Psoas muscle (tissue), 8 donors: ENCODE results near the gene FAM20A. TPM values are rescaled to one million over a fixed set of nuclear protein-coding genes. Genes with fewer than 3 reads are reported as not detected.

Source experiments
- ATAC-seq, 4 donors: fragments of 200-7000 bp; cut with Tn5 transposase; one replicate each; pipeline ENCODE4 v1.9.1; 2020; ENCODE audit warnings: moderate library complexity in 3 of 4, mild to moderate bottlenecking in 2 of 4
- DNase-seq, 2 donors: peaks; one replicate each; pipeline ENCODE4 v3.0.0-alpha.2; 2020
- H3K27ac ChIP-seq: fragments of 200-600 bp; one replicate; pipeline ENCODE4 v1.8.0; 2022
- H3K27me3 ChIP-seq, 3 donors: fragments of 200-600 bp in 1 of 3; one replicate each; pipeline versions ENCODE4 v1.6.1 to v1.8.0; 2013 to 2022; ENCODE audit warnings: low read length in 2 of 3, mild to moderate bottlenecking in 2 of 3, moderate library complexity in 1 of 3; ENCODE audit not compliant: insufficient read depth in 3 of 3
- H3K36me3 ChIP-seq, 2 donors: fragments of 200-600 bp in 1 of 2; one replicate each; pipeline versions ENCODE4 v1.6.1 to v1.8.0; 2013 to 2022; ENCODE audit warnings: low read depth in 1 of 2, mild to moderate bottlenecking in 1 of 2, moderate library complexity in 1 of 2; ENCODE audit not compliant: insufficient read depth in 1 of 2
- H3K4me1 ChIP-seq: fragments of 200-600 bp; one replicate; pipeline ENCODE4 v1.8.0; 2022
- H3K4me3 ChIP-seq: fragments of 200-600 bp; one replicate; pipeline ENCODE4 v1.8.0; 2022; ENCODE audit warnings: mild to moderate bottlenecking
- H3K9me3 ChIP-seq: fragments of 200-600 bp; one replicate; pipeline ENCODE4 v1.8.0; 2022
- CTCF ChIP-seq: fragments of 200-600 bp; IDR thresholded peaks from one replicate; pipeline ENCODE4 v1.8.0; 2022; ENCODE audit warnings: antibody characterized with exemption
- WGBS, 3 donors: extraction: QIAGEN DNeasy Blood & Tissue Kit; methylation state at CpG; one replicate each; pipeline versions ENCODE4 v1.1.6 to v1.1.7; 2013; 5-methylcytosine and 5-hydroxymethylcytosine counted together
- intact Hi-C, 2 donors: fragments of 100-400 bp; cut with DNase I; formaldehyde crosslinking; loops; one replicate each; pipeline versions ENCODE4 v1.11.0 to v1.14.2; 2022
- polyA plus RNA-seq, 3 donors: library from polyadenylated mRNA; stranded (reverse); fragments of 200-250 nt; gene quantifications; one replicate each; pipeline ENCODE4 v1.2.3, GENCODE V29; 2013
- total RNA-seq, 4 donors: library from RNA; stranded (reverse); fragmentation: NEBNext Ultra II Directional in 2 of 4; extraction: Animal tissue kit (Norgen Biotek cat#: 25700) in 2 of 4; gene quantifications; one replicate each; pipeline versions ENCODE4 v1.2.1 to v1.2.4, GENCODE V29; 2021 to 2023
- donor health status: healthy with polysubstance abuse.
- donor health status: DM: no; HTN: no; CAD: no; lungs with moderate emphysema.
- donor health status: Bipolar disorder and iron deficiency.
- donor health status: healthy.
- donor health status: DM: yes; HTN: yes; CAD: no.
- donor health status: DM: no; HTN: no; CAD: no.
- donor health status: DM: no; HTN: no; CAD: no.
- donor health status: DM: yes; HTN: yes; CAD: no.

FAM20A gene
- total and polyA plus RNA-seq, 7 donors, result 0.83 to 7.1 (median 1.8) TPM

- Histone ChIP-seq H3K4me1 (peaks cover 48% of the 10 kb centered on the region), H3K4me3 (peak overlapping the region; percentile 90), H3K27me3 (no peaks in the 10 kb centered on the region), H3K36me3 (peaks cover 17 to 77% of the 10 kb centered on the region in 2 donors), H3K27ac (peak overlapping the region; percentile 98), H3K9me3 (no peaks in the 10 kb centered on the region)
- no peak for TF ChIP-seq CTCF
- ATAC-seq (peak; percentile 30 to 52 (median 42)), DNase-seq (no peak)
- WGBS, 3 donors, result 16 to 39% (median 24%) methylated on average over 1 of the region's 1 CpG
- intact Hi-C loops, result no loop called here
These were observed 84.4 kb downstream of the FAM20A start for GRCh38 chr17:68516732-68517131.

- DNase-seq (no peak), ATAC-seq (no peak)
- H3K36me3 ChIP-seq, result peaks cover 17 to 63% of the 10 kb centered on the region in 2 donors
- WGBS, 3 donors, result 11 to 26% (median 15%) methylated on average over 15 of the region's 15 CpGs
- H3K27me3 ChIP-seq, result no peaks in the 10 kb centered on the region
- peak overlapping the region; percentile 90 for H3K4me3 ChIP-seq
- H3K4me1 ChIP-seq, result peaks cover 41% of the 10 kb centered on the region
- intact Hi-C loops, result loop anchor here (5.0 kb wide), 2 partner anchors 53 to 58 kb away; partner anchors contain the start of gene WIPI1 (in 1 of the 2)
- no peak for TF ChIP-seq CTCF
- H3K9me3 ChIP-seq, result no peaks in the 10 kb centered on the region
- peak overlapping the region; percentile 98 for H3K27ac ChIP-seq
These were observed 86.1 kb downstream of the FAM20A start for GRCh38 chr17:68514831-68515635.

- no peak for TF ChIP-seq CTCF
- ATAC-seq (no peak), DNase-seq (no peak)
- intact Hi-C loops, result loop anchor here (5.0 kb wide), 2 partner anchors 52 to 57 kb away; partner anchors contain the start of gene WIPI1 (in 1 of the 2)
- no peaks in the 10 kb centered on the region for H3K9me3 ChIP-seq
- no peaks in the 10 kb centered on the region for H3K27me3 ChIP-seq
- peaks cover 38% of the 10 kb centered on the region for H3K4me1 ChIP-seq
- H3K36me3 ChIP-seq, result peaks cover 11 to 52% of the 10 kb centered on the region in 2 donors
- 6 to 10% (median 6%) methylated on average over 3 of the region's 3 CpGs for WGBS, 3 donors
- H3K27ac ChIP-seq, result peak overlapping the region; percentile 98
- peak overlapping the region; percentile 90 for H3K4me3 ChIP-seq
These were observed 87.2 kb downstream of the FAM20A start for GRCh38 chr17:68513932-68514331.

GRCh38 chr17:68512960-68513474 lies 88.2 kb downstream of the FAM20A start:
- no peak for TF ChIP-seq CTCF
- intact Hi-C loops, result loop anchor here (5.0 kb wide), 2 partner anchors 51 to 56 kb away; partner anchors contain the start of gene WIPI1 (in 1 of the 2)
- WGBS, 3 donors, result 0 to 1% (median 1%) methylated on average over 20 of the region's 20 CpGs
- Histone ChIP-seq H3K36me3 (peaks cover 2 to 43% of the 10 kb centered on the region in 2 donors), H3K27ac (peak overlapping the region; percentile 98), H3K4me3 (peak overlapping the region; percentile 90), H3K9me3 (no peaks in the 10 kb centered on the region), H3K4me1 (peaks cover 33% of the 10 kb centered on the region), H3K27me3 (no peaks in the 10 kb centered on the region)
- peak in 1 of 2 donors; percentile 41 for DNase-seq
- no peak for ATAC-seq
